ENCODE measurements around the gene HPN.

HPN gene

GRCh38 chr19:35108730-35109129 is 67.2 kb downstream of the HPN start:
- FAIRE-seq = no peak

- FAIRE-seq = no peak
These were observed 68.0 kb downstream of the HPN start for GRCh38 chr19:35109395-35110112.

- no peak for FAIRE-seq
These were observed 69.5 kb downstream of the HPN start for GRCh38 chr19:35110974-35111373.

- no peak for FAIRE-seq
These were observed 71.6 kb downstream of the HPN start for GRCh38 chr19:35112995-35113688.

GRCh38 chr19:35114353-35115176 is 73.0 kb downstream of the HPN start:
- FAIRE-seq = no peak

DNA sequence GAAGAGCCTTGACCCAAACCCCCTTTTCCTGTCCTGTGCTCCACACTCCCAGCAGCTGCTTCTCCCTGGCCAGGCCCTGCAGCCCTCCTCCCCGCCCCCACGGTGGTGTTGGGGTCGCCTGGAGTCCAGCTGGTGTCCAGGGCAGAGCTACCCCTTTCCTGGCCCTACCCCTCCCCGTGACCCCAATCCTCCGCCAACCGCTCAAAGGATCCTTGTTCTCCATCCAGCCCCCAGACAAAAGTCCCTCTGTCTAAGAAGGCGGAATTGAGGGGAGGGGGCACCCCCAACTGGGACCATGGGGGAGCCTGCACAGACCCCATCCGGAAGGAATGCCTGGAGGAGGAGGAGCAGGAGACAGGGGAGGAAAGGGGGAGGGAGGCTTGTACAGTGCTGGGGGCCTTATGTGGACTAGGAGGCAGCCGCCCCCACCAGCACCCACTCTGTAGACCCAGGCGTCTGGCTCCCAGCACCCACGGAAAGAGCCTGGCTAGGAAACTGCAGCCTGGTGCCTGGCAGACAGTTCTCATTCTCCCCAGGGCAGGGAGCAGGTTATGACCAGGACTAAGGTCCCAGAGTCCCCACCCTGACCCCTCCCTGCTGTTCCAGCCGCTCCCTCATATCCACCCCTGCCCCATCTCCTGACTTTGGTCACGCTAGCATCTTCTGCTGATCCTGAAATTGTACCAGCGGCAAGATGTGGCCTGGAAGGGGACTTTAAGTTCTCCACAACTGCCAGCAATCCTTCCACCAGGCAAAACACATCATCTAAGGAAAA is 73.8 kb downstream of the HPN start, which contains the start of gene FXYD3:
FXYD3 (plus strand) TSS at position 647 of the 775 bp plus-strand sequence. CDS start 3,554 bp downstream, outside the sequence.
- FAIRE-seq = no peak
